GM23338 (cell line): ENCODE data around the gene METTL22. TPM values are rescaled to one million over a fixed set of nuclear protein-coding genes. Genes with fewer than 3 reads are reported as not detected.
A peak's percentile ranks its signal among the peaks of the same experiment; 100 is the strongest.

Experiments
- ATAC-seq: fragments of 200-7000 bp; cut with Tn5 transposase; 3 replicates; pipeline ENCODE4 v1.9.1; 2020
- DNase-seq: peaks from one replicate; pipeline ENCODE4 v3.0.0-alpha.2; 2015; ENCODE audit warnings: low spot score
- H2AFZ ChIP-seq: fragments of 200-600 bp; sonication (generic); 2 replicates; pipeline ENCODE4 v1.8.0; 2016; ENCODE audit warnings: antibody characterized with exemption, mild to moderate bottlenecking, moderate library complexity
- H3F3A ChIP-seq: fragments of 200-600 bp; sonication (generic); replicated peaks from 2 replicates; pipeline ENCODE4 v1.8.0; 2017; ENCODE audit warnings: antibody characterized with exemption, mixed run types, low read depth
- H3K27ac ChIP-seq: fragments of 200-600 bp; sonication (generic); 2 replicates; pipeline ENCODE4 v1.6.1; 2016; ENCODE audit warnings: low read depth
- H3K27me3 ChIP-seq: fragments of 200-600 bp; sonication (generic); 2 replicates; pipeline ENCODE4 v1.8.0; 2016; ENCODE audit warnings: mild to moderate bottlenecking, mixed run types, moderate library complexity; ENCODE audit not compliant: insufficient read depth
- H3K36me3 ChIP-seq: fragments of 200-600 bp; sonication (generic); 2 replicates; pipeline ENCODE4 v1.8.0; 2016; ENCODE audit warnings: mild to moderate bottlenecking; ENCODE audit not compliant: insufficient read depth
- H3K4me1 ChIP-seq: fragments of 200-600 bp; sonication (generic); 2 replicates; pipeline ENCODE4 v1.8.0; 2016; ENCODE audit warnings: mild to moderate bottlenecking, moderate library complexity; ENCODE audit not compliant: insufficient read depth
- H3K4me2 ChIP-seq: fragments of 200-600 bp; sonication (generic); 2 replicates; pipeline ENCODE4 v1.7.1; 2017; ENCODE audit warnings: mixed run types
- H3K4me3 ChIP-seq: fragments of 200-600 bp; sonication (generic); 2 replicates; pipeline ENCODE4 v1.6.1; 2016; ENCODE audit warnings: mixed run types
- H3K79me2 ChIP-seq: fragments of 200-600 bp; sonication (generic); replicated peaks from 2 replicates; pipeline ENCODE4 v1.8.0; 2017; ENCODE audit warnings: mild to moderate bottlenecking; ENCODE audit not compliant: insufficient read depth
- H3K9me2 ChIP-seq: fragments of 200-600 bp; sonication (generic); 2 replicates; pipeline ENCODE4 v1.8.0; 2017; ENCODE audit not compliant: insufficient read depth
- H4K20me1 ChIP-seq: fragments of 200-600 bp; sonication (generic); replicated peaks from 2 replicates; pipeline ENCODE4 v1.8.0; 2017; ENCODE audit warnings: mild to moderate bottlenecking; ENCODE audit not compliant: insufficient read depth
- H3K27ac Mint-ChIP-seq: 2 replicates; pipeline ENCODE4 v1.8.0; 2020; ENCODE audit warnings: inconsistent platforms, mild to moderate bottlenecking, moderate library complexity, mixed read lengths
- H3K27me3 Mint-ChIP-seq: 3 replicates; pipeline ENCODE4 v1.8.0; 2022; ENCODE audit warnings: low read depth, mild to moderate bottlenecking, moderate library complexity, mixed read lengths, inconsistent platforms; ENCODE audit not compliant: insufficient read depth, poor library complexity
- H3K36me3 Mint-ChIP-seq: 3 replicates; pipeline ENCODE4 v1.8.0; 2021; ENCODE audit warnings: low read depth, mild to moderate bottlenecking, inconsistent platforms, moderate library complexity, mixed read lengths
- H3K4me1 Mint-ChIP-seq: 3 replicates; pipeline ENCODE4 v1.8.0; 2020; ENCODE audit warnings: mild to moderate bottlenecking, inconsistent platforms, mixed read lengths
- H3K4me3 Mint-ChIP-seq: 3 replicates; pipeline ENCODE4 v1.8.0; 2021; ENCODE audit warnings: moderate library complexity, mild to moderate bottlenecking, inconsistent platforms, mixed read lengths
- H3K9me3 Mint-ChIP-seq: 3 replicates; pipeline ENCODE4 v1.8.0; 2020; ENCODE audit warnings: moderate library complexity, mild to moderate bottlenecking, inconsistent platforms, mixed read lengths
- CREB1 ChIP-seq: fragments of 250-450 bp; sonication (Bioruptor Pico); IDR thresholded peaks from 2 replicates; pipeline ENCODE4 v1.5.0; 2020; ENCODE audit warnings: low read depth, mild to moderate bottlenecking, moderate library complexity
- CTCF ChIP-seq, 2 experiments: fragments of 200-600 bp in 1 of 2; sonication (generic) in 1 of 2; conservative IDR thresholded peaks; 2 replicates each; pipeline versions ENCODE4 v1.5.1 to v1.6.1; 2016 to 2017; ENCODE audit warnings: antibody characterized with exemption in 2 of 2, low read depth in 2 of 2, mild to moderate bottlenecking in 2 of 2, moderate library complexity in 1 of 2
- NANOG ChIP-seq: IDR thresholded peaks from 2 replicates; pipeline ENCODE4 v1.6.1; 2016; ENCODE audit warnings: antibody characterized with exemption, borderline replicate concordance
- POLR2AphosphoS5 ChIP-seq: IDR thresholded peaks from 2 replicates; pipeline ENCODE4 v1.6.1; 2016; ENCODE audit warnings: antibody characterized with exemption, low read depth
- ZNF114 ChIP-seq: fragments of 250-450 bp; sonication (Bioruptor Pico); IDR thresholded peaks from 2 replicates; pipeline ENCODE4 v1.5.0; 2020; ENCODE audit warnings: mild to moderate bottlenecking, moderate library complexity
- ZNF331 ChIP-seq: fragments of 250-450 bp; sonication (Bioruptor Pico); IDR thresholded peaks from 2 replicates; pipeline ENCODE4 v1.5.0; 2020; ENCODE audit warnings: low read depth, mild to moderate bottlenecking, moderate library complexity
- ZNF462 ChIP-seq: fragments of 250-450 bp; sonication (Bioruptor Pico); IDR thresholded peaks from 2 replicates; pipeline ENCODE4 v1.5.0; 2020; ENCODE audit warnings: mild to moderate bottlenecking, moderate library complexity
- polyA plus RNA-seq: library from polyadenylated mRNA; unstranded; fragments of >200 nt; fragmentation: Nextera tagmentation; extraction: Ambion mirVana; gene quantifications from 2 replicates; pipeline ENCODE4 v1.2.1, GENCODE V29; 2016
- total RNA-seq: library from RNA; depleted of rRNA; stranded (reverse); fragments of >200 nt; shearing (Covaris generic); gene quantifications from 2 replicates; pipeline ENCODE4 v1.2.3, GENCODE V29; 2014

Gene METTL22
- total and polyA plus RNA-seq, 2 experiments from 2014 or later: 51.4 to 51.8 TPM

GRCh38 chr16:8660841-8661301 is 39.4 kb downstream of the METTL22 start (continued):
- TF ChIP-seq ZNF462 (CRISPR knock-in tag) (peak; percentile 11; the same call in 1 of the 2 replicates), ZNF114 (CRISPR knock-in tag) (no peak), ZNF331 (CRISPR knock-in tag) (no peak), NANOG (no peak)

- no peaks in the 10 kb centered on the region for H3K9me2 ChIP-seq
- H4K20me1 ChIP-seq: no peaks in the 10 kb centered on the region
- no peak for ATAC-seq
- no peak overlapping the region for H3K4me3 Mint-ChIP-seq
- H3K4me2 ChIP-seq: no peak overlapping the region
- peaks cover 8% of the 10 kb centered on the region for H3K27me3 Mint-ChIP-seq
- H3K36me3 ChIP-seq: no peaks in the 10 kb centered on the region
- no peaks in the 10 kb centered on the region for H3K9me3 Mint-ChIP-seq
- no peak overlapping the region for H3K4me3 ChIP-seq
- no peak overlapping the region for H2AFZ ChIP-seq
- peaks cover 21% of the 10 kb centered on the region; the same call in 2 of the 3 replicates for H3K4me1 Mint-ChIP-seq
- H3F3A ChIP-seq: no peaks in the 10 kb centered on the region
- H3K27ac ChIP-seq: no peak overlapping the region
- H3K4me1 ChIP-seq: peaks cover 11% of the 10 kb centered on the region
- H3K27me3 ChIP-seq: no peaks in the 10 kb centered on the region
- no peaks in the 10 kb centered on the region for H3K79me2 ChIP-seq
- H3K27ac Mint-ChIP-seq: no peak overlapping the region
- DNase-seq: no peak
- no peaks in the 10 kb centered on the region for H3K36me3 Mint-ChIP-seq
- TF ChIP-seq CREB1 (CRISPR knock-in tag) (no peak), POLR2AphosphoS5 (no peak), CTCF (conservative IDR thresholded peaks at IDR 0.05; ENCODE audit: low read depth in 2 of 2) (no peak), NANOG (no peak), ZNF462 (CRISPR knock-in tag) (no peak)
Measured at GRCh38 chr16:8661703-8662102, 40.2 kb downstream of the METTL22 start.
